Ovary (tissue), 9 donors: ENCODE measurements around the gene WNK4. TPM values are rescaled to one million over a fixed set of nuclear protein-coding genes. Genes with fewer than 3 reads are reported as not detected.

Experiments
- DNase-seq, 5 donors: peaks; one replicate each; pipeline ENCODE4 v3.0.0-alpha.2; 2019 to 2020
- H3K27ac ChIP-seq, 2 donors: fragments of 200-600 bp; one replicate each; pipeline versions ENCODE4 v1.5.1 to v1.8.0; 2019 to 2022
- H3K27me3 ChIP-seq: fragments of 200-600 bp; one replicate; pipeline ENCODE4 v1.8.0; 2022
- H3K36me3 ChIP-seq: fragments of 200-600 bp; sonication (generic); one replicate; pipeline ENCODE4 v1.5.1; 2019
- H3K4me1 ChIP-seq: one replicate; pipeline ENCODE4 v1.8.1; 2013; ENCODE audit warnings: mild to moderate bottlenecking, moderate library complexity; ENCODE audit not compliant: insufficient read depth
- H3K4me3 ChIP-seq: fragments of 200-600 bp; sonication (generic); one replicate; pipeline ENCODE4 v1.5.1; 2017
- H3K9me3 ChIP-seq, 2 donors: fragments of 200-600 bp in 1 of 2; sonication (generic) in 1 of 2; one replicate each; pipeline versions ENCODE4 v1.5.1 to v1.8.1; 2013 to 2019; ENCODE audit warnings: mild to moderate bottlenecking in 1 of 2, moderate library complexity in 1 of 2
- CTCF ChIP-seq, 3 donors: fragments of 450-650 bp in 2 of 3; fragments of 200-600 bp in 1 of 3; IDR thresholded peaks; one replicate each; pipeline versions ENCODE4 v1.5.1 to v1.8.0; 2016 to 2022; ENCODE audit warnings: antibody characterized with exemption in 3 of 3, mild to moderate bottlenecking in 1 of 3
- EP300 ChIP-seq: sonication (generic); formaldehyde crosslinking; IDR thresholded peaks from one replicate; pipeline ENCODE4 v1.6.1; 2017; ENCODE audit warnings: antibody characterized with exemption
- POLR2A ChIP-seq: fragments of 450-650 bp; IDR thresholded peaks from one replicate; pipeline ENCODE4 v1.6.1; 2017; ENCODE audit warnings: antibody characterized with exemption, mild to moderate bottlenecking, moderate library complexity
- WGBS, 3 donors: extraction: QIAGEN DNeasy Blood & Tissue Kit in 1 of 3; methylation state at CpG; one replicate each; pipeline versions ENCODE4 v1.1.5 to v1.1.7; 2013 to 2017; 5-methylcytosine and 5-hydroxymethylcytosine counted together
- intact Hi-C, 4 donors: fragments of 100-400 bp; cut with DNase I; formaldehyde crosslinking; loops; one replicate each; pipeline versions ENCODE4 v1.11.0 to v1.15.1; 2022 to 2023
- polyA plus RNA-seq, 2 donors: library from polyadenylated mRNA; stranded (reverse); fragments of 200-250 nt in 1 of 2; fragments of 350-450 nt in 1 of 2; fragmentation: Illumina TruSeq in 1 of 2; extraction: RNeasy Lipid Tissue Mini Kit (QIAGEN cat#74804) in 1 of 2; gene quantifications; one replicate each; pipeline ENCODE4 v1.2.3, GENCODE V29; 2013 to 2014
- total RNA-seq, 7 donors: library from RNA; depleted of rRNA in 2 of 7; stranded (reverse); fragments of >200 nt in 2 of 7; fragmentation: NEBNext Ultra II Directional in 3 of 7; extraction: Animal tissue kit (Norgen Biotek cat#: 25700) in 3 of 7; gene quantifications; one replicate each; pipeline versions ENCODE4 v1.1.0 to v1.2.4, GENCODE V29; 2016 to 2023
- donor health status: DM: no; HTN: no; CAD: no; lungs with moderate emphysema.
- donor health status: DM: no; HTN: no; CAD: no.
- donor health status: Bipolar disorder and iron deficiency.
- donor health status: DM: yes; HTN: yes; CAD: no.
- donor health status: DM: no; HTN: no; CAD: no.
- donor health status: DM: yes; HTN: yes; CAD: no.

The WNK4 gene
- total and polyA plus RNA-seq, 9 donors: 1.1 to 11.9 (median 2.1) TPM

DNA sequence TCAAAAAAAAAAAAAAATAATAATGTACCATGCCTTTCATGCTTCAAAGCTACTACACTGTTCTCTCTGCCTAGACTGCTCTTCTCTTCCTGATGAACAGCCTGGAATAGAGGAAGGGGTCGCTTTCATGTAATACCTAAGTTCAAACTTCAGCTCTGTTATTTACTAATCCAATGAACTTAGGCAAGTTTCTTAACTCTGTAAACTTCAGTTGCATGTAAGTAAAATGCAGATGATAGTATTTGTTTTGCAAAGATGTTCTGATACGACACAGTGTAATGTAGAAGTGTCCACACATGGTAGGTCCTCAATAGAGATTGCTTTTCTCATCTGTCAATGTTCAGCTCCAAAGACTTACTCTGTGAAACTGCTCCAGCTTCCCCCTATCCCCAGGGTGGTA lies 11.5 kb downstream of the WNK4 start:
- 57 to 73% (median 61%) methylated on average over 2 of the region's 2 CpGs for WGBS, 3 donors
- Histone ChIP-seq H3K4me3 (no peak overlapping the region), H3K9me3 (no peaks in the 10 kb centered on the region), H3K4me1 (no peaks in the 10 kb centered on the region), H3K36me3 (no peaks in the 10 kb centered on the region), H3K27ac (no peak overlapping the region), H3K27me3 (no peaks in the 10 kb centered on the region)
- TF ChIP-seq CTCF (IDR thresholded peaks at IDR 0.05) (no peak), EP300 (no peak), POLR2A (no peak)
- no peak for DNase-seq
- intact Hi-C loops: no loop called here

- Histone ChIP-seq H3K4me1 (no peaks in the 10 kb centered on the region), H3K36me3 (no peaks in the 10 kb centered on the region), H3K9me3 (no peaks in the 10 kb centered on the region), H3K4me3 (no peak overlapping the region), H3K27me3 (no peaks in the 10 kb centered on the region), H3K27ac (no peak overlapping the region)
- 40 to 52% (median 47%) methylated on average over 5 of the region's 5 CpGs for WGBS, 3 donors
- no peak for DNase-seq
- intact Hi-C loops: no loop called here
- TF ChIP-seq CTCF (IDR thresholded peaks at IDR 0.05) (no peak), POLR2A (no peak), EP300 (no peak)
Measured at GRCh38 chr17:42792545-42792944, 12.1 kb downstream of the WNK4 start.

DNA sequence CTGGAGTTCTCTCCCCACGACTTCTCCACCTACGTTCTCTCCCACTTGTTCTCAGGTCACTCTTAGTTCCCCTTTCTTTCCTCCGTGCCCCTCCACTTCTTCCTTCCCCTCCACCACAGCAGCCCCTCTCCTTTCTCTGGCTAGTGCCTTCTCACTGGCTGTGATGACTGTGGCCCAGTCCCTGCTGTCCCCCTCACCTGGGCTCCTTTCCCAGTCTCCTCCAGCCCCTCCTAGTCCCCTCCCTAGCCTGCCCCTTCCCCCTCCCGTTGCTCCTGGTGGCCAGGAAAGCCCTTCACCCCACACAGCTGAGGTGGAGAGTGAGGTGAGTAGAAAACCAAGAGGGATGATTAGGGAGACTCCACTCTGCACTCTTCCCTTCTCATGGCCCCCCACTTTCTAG lies 14.7 kb downstream of the WNK4 start:
- TF ChIP-seq POLR2A (no peak), EP300 (no peak), CTCF (IDR thresholded peaks at IDR 0.05) (no peak)
- WGBS, 3 donors: 56 to 70% (median 58%) methylated on average over 4 of the region's 4 CpGs
- intact Hi-C loops: no loop called here

GRCh38 chr17:42795465-42795864 lies 15.1 kb downstream of the WNK4 start:
- H3K4me1 ChIP-seq: peaks cover 10% of the 10 kb centered on the region
- H3K27me3 ChIP-seq: no peaks in the 10 kb centered on the region
- TF ChIP-seq CTCF (IDR thresholded peaks at IDR 0.05) (no peak), EP300 (no peak), POLR2A (no peak)
- DNase-seq: no peak
- H3K36me3 ChIP-seq: no peaks in the 10 kb centered on the region
- no peaks in the 10 kb centered on the region for H3K9me3 ChIP-seq
- no peak overlapping the region for H3K27ac ChIP-seq
- WGBS, 3 donors: 79 to 83% (median 79%) methylated on average over 10 of the region's 10 CpGs
- intact Hi-C loops: no loop called here
- H3K4me3 ChIP-seq: no peak overlapping the region

More for the DNA sequence above, 14.7 kb downstream of the WNK4 start:
- H3K27ac ChIP-seq: no peak overlapping the region
- H3K36me3 ChIP-seq: no peaks in the 10 kb centered on the region
- no peaks in the 10 kb centered on the region for H3K27me3 ChIP-seq
- no peak overlapping the region for H3K4me3 ChIP-seq
- H3K4me1 ChIP-seq: peaks cover 10% of the 10 kb centered on the region
- no peaks in the 10 kb centered on the region for H3K9me3 ChIP-seq
- DNase-seq: no peak
